HepG2 (cell line): ENCODE results near the gene HES1. TPM values are rescaled to one million over a fixed set of nuclear protein-coding genes. Genes with fewer than 3 reads are reported as not detected.

Source experiments
- ATAC-seq: fragments of 200-7000 bp; cut with Tn5 transposase; 3 replicates; pipeline ENCODE4 v1.9.1; 2020; ENCODE audit warnings: mild to moderate bottlenecking, moderate library complexity
- BruUV-seq: library from RNA; stranded (reverse); fragments of 400-500 nt; replicated peaks from 2 replicates; lab custom pipeline; 2021; lab: Mats Ljungman, UMichigan
- CTCF ChIA-PET: fragments of 300-600 bp; formaldehyde crosslinking; extraction: SDS; loops from one replicate; lab custom pipeline; 2021; ENCODE audit warnings: low total read pairs, inconsistent platforms, low intra/inter-chr PET ratio; lab: Yijun Ruan, JAX
- POLR2A ChIA-PET: fragments of 350-600 bp; sonication (Branson Sonifier 250); formaldehyde crosslinking; loops from one replicate; lab custom pipeline; 2020; ENCODE audit warnings: antibody characterized with exemption, inconsistent platforms; lab: Yijun Ruan, JAX
- DNase-seq: peaks from one replicate; pipeline ENCODE4 v3.0.0-alpha.2; 2015; ENCODE audit warnings: low spot score
- FAIRE-seq: peaks from 3 replicates; lab custom pipeline; 2011; peaks lifted over from hg19 to GRCh38; lab: Jason Lieb, UNC
- H2AFZ ChIP-seq: one replicate; pipeline ENCODE4 v1.6.1; 2011; ENCODE audit warnings: low read length, inconsistent platforms
- H3K27ac ChIP-seq: fragments of 300-600 bp; 3 replicates; pipeline ENCODE4 v1.8.0; 2011; ENCODE audit warnings: mixed run types, mild to moderate bottlenecking, mixed read lengths, low read length, inconsistent platforms; ENCODE audit not compliant: insufficient read depth; ENCODE audit errors: extremely low read length
- H3K27me3 ChIP-seq, 2 experiments: fragments of 200-600 bp in 1 of 2; 2 replicates in 1 of 2; 3 replicates in 1 of 2; pipeline versions ENCODE4 v1.6.0 to v1.8.0; 2011; ENCODE audit warnings: low read length in 2 of 2, mild to moderate bottlenecking in 2 of 2, moderate library complexity in 2 of 2, inconsistent platforms in 1 of 2; ENCODE audit not compliant: insufficient read depth in 2 of 2, control insufficient read depth in 1 of 2
- H3K36me3 ChIP-seq, 2 experiments: fragments of 200-600 bp in 1 of 2; replicated peaks in 1 of 2; 2 replicates in 1 of 2; 3 replicates in 1 of 2; pipeline versions ENCODE4 v1.5.1 to v1.8.0; 2011; ENCODE audit warnings: low read length in 2 of 2, inconsistent platforms in 1 of 2; ENCODE audit not compliant: insufficient read depth in 2 of 2, control insufficient read depth in 1 of 2
- H3K4me1 ChIP-seq: 2 replicates; pipeline ENCODE4 v1.5.1; 2012; ENCODE audit warnings: low read length, inconsistent platforms; ENCODE audit not compliant: insufficient read depth
- H3K4me2 ChIP-seq: 2 replicates; pipeline ENCODE4 v1.6.0; 2011; ENCODE audit warnings: low read depth, low read length, inconsistent platforms
- H3K4me3 ChIP-seq, 3 experiments: fragments of 200-600 bp in 1 of 3; sonication (generic), shearing (Covaris generic) in 1 of 3; replicated peaks in 1 of 3; 2 replicates each; pipeline ENCODE4 v1.5.1; 2011 to 2016; ENCODE audit warnings: low read length in 3 of 3, inconsistent platforms in 2 of 3, low read depth in 2 of 3, mild to moderate bottlenecking in 2 of 3, control low read depth in 1 of 3, mixed read lengths in 1 of 3; ENCODE audit not compliant: insufficient read depth in 1 of 3
- H3K79me2 ChIP-seq: one replicate; pipeline ENCODE4 v1.6.1; 2011; ENCODE audit warnings: low read length, inconsistent platforms; ENCODE audit not compliant: insufficient read depth
- H3K9ac ChIP-seq: 2 replicates; pipeline ENCODE4 v1.6.0; 2011; ENCODE audit warnings: mild to moderate bottlenecking, low read depth, low read length, inconsistent platforms; ENCODE audit not compliant: insufficient read depth
- H3K9me3 ChIP-seq: 2 replicates; pipeline ENCODE4 v1.5.1; 2012; ENCODE audit warnings: mild to moderate bottlenecking, low read length
- H4K20me1 ChIP-seq: 2 replicates; pipeline ENCODE4 v1.6.0; 2011; ENCODE audit warnings: inconsistent platforms, mild to moderate bottlenecking, low read length, moderate library complexity; ENCODE audit not compliant: insufficient read depth
- ATF7-NPFF ChIP-seq: sonication (generic); formaldehyde crosslinking; IDR thresholded peaks from 2 replicates; pipeline ENCODE4 v1.8.1; 2023; ENCODE audit warnings: mild to moderate bottlenecking, low read depth, missing genetic modification reagents, moderate library complexity
- CBX1 ChIP-seq: IDR thresholded peaks from one replicate; pipeline ENCODE4 v1.6.1; 2016; ENCODE audit warnings: antibody characterized with exemption, low read depth
- CHCHD3 ChIP-seq: sonication (generic); formaldehyde crosslinking; IDR thresholded peaks from 2 replicates; pipeline ENCODE4 v1.8.0; 2022; ENCODE audit warnings: mild to moderate bottlenecking, missing genetic modification reagents, moderate library complexity
- HNF4G ChIP-seq, 2 experiments: sonication (generic) in 1 of 2; formaldehyde crosslinking in 1 of 2; IDR thresholded peaks; 2 replicates each; pipeline versions ENCODE4 v1.4.0 to v1.6.1; 2011 to 2020; ENCODE audit warnings: borderline replicate concordance in 2 of 2, low read depth in 2 of 2, mild to moderate bottlenecking in 2 of 2, low read length in 1 of 2, missing genetic modification reagents in 1 of 2, moderate library complexity in 1 of 2
- KLF16 ChIP-seq, 2 experiments: sonication (generic) in 1 of 2; formaldehyde crosslinking in 1 of 2; IDR thresholded peaks; 2 replicates each; pipeline versions ENCODE4 v1.6.1 to v1.8.0; 2016 to 2023; ENCODE audit warnings: missing genetic modification reagents in 2 of 2, missing compliant biosample characterization in 1 of 2
- RCOR2 ChIP-seq: IDR thresholded peaks from 2 replicates; pipeline ENCODE4 v1.6.1; 2016; ENCODE audit warnings: missing biosample characterization, missing genetic modification reagents
- SALL1 ChIP-seq: sonication (generic); formaldehyde crosslinking; IDR thresholded peaks from 2 replicates; pipeline ENCODE4 v1.8.0; 2022; ENCODE audit warnings: mild to moderate bottlenecking, missing genetic modification reagents
- SMAD3 ChIP-seq: sonication (generic); formaldehyde crosslinking; IDR thresholded peaks from 2 replicates; pipeline ENCODE4 v1.4.0; 2020; ENCODE audit warnings: missing genetic modification reagents
- SUZ12 ChIP-seq: fragments of 150-350 bp; IDR thresholded peaks from 2 replicates; pipeline ENCODE4 v1.6.1; 2014; ENCODE audit warnings: low read depth, low read length
- TBL1XR1 ChIP-seq: fragments of 150-350 bp; IDR thresholded peaks from 2 replicates; pipeline ENCODE4 v1.6.1; 2014; ENCODE audit warnings: borderline replicate concordance, low read length; ENCODE audit not compliant: partially characterized antibody
- ZBTB7A ChIP-seq: sonication (generic); formaldehyde crosslinking; IDR thresholded peaks from 2 replicates; pipeline ENCODE4 v1.8.0; 2022; ENCODE audit warnings: mild to moderate bottlenecking, missing genetic modification reagents
- ZNF343 ChIP-seq: sonication (generic); formaldehyde crosslinking; IDR thresholded peaks from 2 replicates; pipeline ENCODE4 v1.4.0; 2020; ENCODE audit warnings: mild to moderate bottlenecking, missing genetic modification reagents
- ZNF543 ChIP-seq: sonication (generic); formaldehyde crosslinking; IDR thresholded peaks from 2 replicates; pipeline ENCODE4 v1.4.0; 2020; ENCODE audit warnings: mild to moderate bottlenecking, missing genetic modification reagents
- ZNF7 ChIP-seq: IDR thresholded peaks from 2 replicates; pipeline ENCODE4 v1.6.1; 2016; ENCODE audit warnings: missing biosample characterization, missing genetic modification reagents
- ZNF850 ChIP-seq: sonication (generic); formaldehyde crosslinking; conservative IDR thresholded peaks from 2 replicates; pipeline ENCODE4 v1.9.0; 2021; ENCODE audit warnings: mild to moderate bottlenecking, missing genetic modification reagents
- ZZZ3 ChIP-seq: sonication (generic); formaldehyde crosslinking; IDR thresholded peaks from 2 replicates; pipeline ENCODE4 v1.4.0; 2020; ENCODE audit warnings: missing genetic modification reagents, mild to moderate bottlenecking, borderline replicate concordance
- WGBS: methylation state at CpG from one replicate; pipeline ENCODE4 v1.1.6; 2017; ENCODE audit warnings: low lambda C conversion rate; 5-methylcytosine and 5-hydroxymethylcytosine counted together
- in situ Hi-C: cut with HindIII; loops from 2 replicates; pipeline ENCODE4 v1.10.0; 2017; ENCODE audit warnings: low pct_unique_long_range_greater_than_20kb; ENCODE audit not compliant: extremely low pct_ligation_motif_present
- intact Hi-C: fragments of 100-400 bp; cut with micrococcal nuclease; formaldehyde crosslinking; loops from one replicate; pipeline ENCODE4 v1.10.0; 2022; ENCODE audit not compliant: unreplicated experiment
- polyA plus RNA-seq, 8 experiments: library from polyadenylated mRNA; depleted of rRNA in 3 of 8; stranded (reverse) in 7 of 8; unstranded in 1 of 8; fragments of >200 nt; fragmentation: Illumina TruSeq in 4 of 8; extraction: Trizol in 4 of 8; gene quantifications; 2 replicates each; pipeline versions ENCODE4 v1.2.1 to v1.2.3, GENCODE V29; 2011 to 2016; ENCODE audit warnings: low read depth in 4 of 8, missing spikeins in 1 of 8, mixed read lengths in 1 of 8; ENCODE audit not compliant: insufficient read depth in 1 of 8
- total RNA-seq, 5 experiments: library from RNA; depleted of rRNA; stranded (reverse); fragments of >200 nt; fragmentation: Illumina TruSeq; extraction: Trizol; gene quantifications; 2 replicates each; pipeline ENCODE4 v1.2.3, GENCODE V29; 2016; ENCODE audit warnings: low read depth in 1 of 5
- TF ChIP-seq, protein P1 (sequence below): sonication (generic); formaldehyde crosslinking; IDR thresholded peaks from 2 replicates; pipeline ENCODE4 v1.4.0; 2020; ENCODE audit warnings: missing genetic modification reagents
- TF ChIP-seq, protein P2 (sequence below): sonication (generic); formaldehyde crosslinking; IDR thresholded peaks from 2 replicates; pipeline ENCODE4 v1.4.0; 2020; ENCODE audit warnings: missing genetic modification reagents

HES1 gene
- total and polyA plus RNA-seq, 2 of the 13 experiments (the other 11 are each of a cell fraction or from before 2014, with no cell fraction given): 15.4 to 19.8 TPM

DNA sequence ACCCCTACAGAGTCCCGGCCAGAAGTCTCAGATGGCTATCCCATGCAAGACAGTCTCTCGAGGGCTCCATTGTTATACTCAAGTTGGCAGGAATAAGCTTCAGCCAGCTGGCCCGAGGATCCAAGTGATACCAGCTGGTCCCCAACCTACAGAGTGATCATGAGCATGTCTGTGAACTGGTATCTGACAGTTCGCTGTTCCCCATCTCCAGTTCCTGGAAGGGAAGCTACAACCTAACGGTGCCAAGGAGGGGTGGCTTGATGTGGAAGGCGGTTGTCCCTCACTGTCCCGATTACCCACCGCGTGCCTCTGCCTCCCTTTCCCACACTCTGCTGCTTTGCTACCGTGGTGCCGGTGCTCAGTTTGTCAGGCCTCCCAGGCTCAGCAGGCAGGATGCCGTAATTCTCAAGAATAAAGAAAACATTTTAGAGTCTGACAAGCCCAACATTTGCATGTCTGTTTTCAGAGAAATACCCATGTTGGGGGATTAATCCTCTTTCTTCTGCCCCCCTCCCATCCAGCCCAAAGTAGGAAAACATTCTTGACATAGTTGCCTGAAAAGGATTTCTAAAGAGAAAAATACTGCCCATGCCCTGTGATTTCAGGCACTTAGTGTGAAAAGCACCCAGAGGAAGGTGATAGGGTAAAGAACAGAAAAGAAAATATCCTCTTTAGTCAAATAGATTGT is 49.4 kb upstream of the HES1 start:
- WGBS: 78% methylated on average over 10 of the region's 12 CpGs
- no peaks in the 10 kb centered on the region for H3K9me3 ChIP-seq
- H3K79me2 ChIP-seq: no peaks in the 10 kb centered on the region
- H3K4me1 ChIP-seq: peaks cover 80% of the 10 kb centered on the region
- ATAC-seq (no peak), FAIRE-seq (no peak), DNase-seq (no peak)
- ChIA-PET POLR2A (interaction anchor here (1.0 to 3.4 kb wide), 2 partner anchors 15 to 48 kb away, joined by 4 to 10 read pairs; no protein-coding TSS in a partner anchor), CTCF (no interaction called here)
- no peaks in the 10 kb centered on the region for H4K20me1 ChIP-seq
- no peak overlapping the region for H3K9ac ChIP-seq
- no peaks in the 10 kb centered on the region for H3K36me3 ChIP-seq
- H2AFZ ChIP-seq: no peak overlapping the region
- no peaks in the 10 kb centered on the region; a peak in 1 of 5 replicates for H3K27me3 ChIP-seq
- no peak overlapping the region for H3K4me2 ChIP-seq
- no peak overlapping the region for H3K27ac ChIP-seq
- no peak for TF ChIP-seq ZNF850 (CRISPR knock-in tag)
- no peak for TF ChIP-seq SUZ12
- TF ChIP-seq SALL1 (CRISPR knock-in tag): no peak
- TF ChIP-seq ZNF343: no peak
- TF ChIP-seq, protein P1, sequence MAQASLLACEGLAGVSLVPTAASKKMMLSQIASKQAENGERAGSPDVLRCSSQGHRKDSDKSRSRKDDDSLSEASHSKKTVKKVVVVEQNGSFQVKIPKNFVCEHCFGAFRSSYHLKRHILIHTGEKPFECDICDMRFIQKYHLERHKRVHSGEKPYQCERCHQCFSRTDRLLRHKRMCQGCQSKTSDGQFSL (CRISPR knock-in tag): no peak
- no peak for TF ChIP-seq ZNF543 (CRISPR knock-in tag)
- H3K4me3 ChIP-seq: no peak overlapping the region
- BruUV-seq: no TSS peak
- in situ Hi-C loops: no loop called here
- intact Hi-C loops: no loop called here

DNA sequence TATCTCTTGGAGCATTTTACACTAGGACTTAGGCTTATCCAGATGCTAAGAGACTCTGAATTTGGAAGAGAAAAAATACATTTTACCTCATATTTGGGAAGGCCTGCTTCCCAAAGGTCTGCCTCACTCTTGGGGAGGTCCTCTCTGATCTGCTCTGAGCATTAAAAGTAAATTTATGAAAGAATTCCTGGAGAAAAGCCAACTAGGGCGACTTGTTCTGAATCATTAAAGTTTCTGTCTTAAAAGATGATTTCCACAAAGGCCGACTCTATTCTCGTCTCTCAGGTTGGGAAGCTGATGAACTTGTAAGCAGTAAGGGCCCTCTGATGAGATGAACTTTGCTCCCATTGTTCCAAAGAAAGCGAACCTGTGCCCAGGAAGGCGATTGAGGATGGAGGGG is 48.7 kb upstream of the HES1 start:
- intact Hi-C loops: no loop called here
- ChIA-PET CTCF (no interaction called here), POLR2A (interaction anchor here (3.2 kb wide), 1 partner anchor 43 kb away, joined by 14 read pairs; no protein-coding TSS in a partner anchor)
- no peaks in the 10 kb centered on the region for H3K79me2 ChIP-seq
- no peak overlapping the region for H3K4me3 ChIP-seq
- no peak overlapping the region for H2AFZ ChIP-seq
- H3K9ac ChIP-seq: no peak overlapping the region
- no peaks in the 10 kb centered on the region for H4K20me1 ChIP-seq
- H3K4me1 ChIP-seq: peaks cover 75% of the 10 kb centered on the region
- ATAC-seq (no peak), FAIRE-seq (no peak), DNase-seq (no peak)
- no peak overlapping the region for H3K4me2 ChIP-seq
- no peak overlapping the region for H3K27ac ChIP-seq
- BruUV-seq: no TSS peak
- 62% methylated on average over 5 of the region's 5 CpGs for WGBS
- H3K36me3 ChIP-seq: no peaks in the 10 kb centered on the region
- H3K27me3 ChIP-seq: no peaks in the 10 kb centered on the region; a peak in 1 of 5 replicates
- in situ Hi-C loops: no loop called here
- no peaks in the 10 kb centered on the region for H3K9me3 ChIP-seq
- TF ChIP-seq ZBTB7A (CRISPR knock-in tag) (no peak), CHCHD3 (CRISPR knock-in tag) (no peak), TBL1XR1 (no peak), ATF7-NPFF (CRISPR knock-in tag) (no peak), KLF16 (CRISPR knock-in tag; IDR thresholded peaks at IDR 0.05) (no peak), CBX1 (no peak), SMAD3 (CRISPR knock-in tag) (no peak), ZZZ3 (CRISPR knock-in tag) (no peak), RCOR2 (CRISPR knock-in tag) (no peak), ZNF7 (CRISPR knock-in tag) (no peak), ZNF850 (CRISPR knock-in tag) (no peak), HNF4G (IDR thresholded peaks at IDR 0.05; ENCODE audit: borderline replicate concordance, low read depth, low read length) (no peak), HNF4G (CRISPR knock-in tag; IDR thresholded peaks at IDR 0.05; ENCODE audit: borderline replicate concordance, low read depth) (no peak)
- TF ChIP-seq, protein P2, sequence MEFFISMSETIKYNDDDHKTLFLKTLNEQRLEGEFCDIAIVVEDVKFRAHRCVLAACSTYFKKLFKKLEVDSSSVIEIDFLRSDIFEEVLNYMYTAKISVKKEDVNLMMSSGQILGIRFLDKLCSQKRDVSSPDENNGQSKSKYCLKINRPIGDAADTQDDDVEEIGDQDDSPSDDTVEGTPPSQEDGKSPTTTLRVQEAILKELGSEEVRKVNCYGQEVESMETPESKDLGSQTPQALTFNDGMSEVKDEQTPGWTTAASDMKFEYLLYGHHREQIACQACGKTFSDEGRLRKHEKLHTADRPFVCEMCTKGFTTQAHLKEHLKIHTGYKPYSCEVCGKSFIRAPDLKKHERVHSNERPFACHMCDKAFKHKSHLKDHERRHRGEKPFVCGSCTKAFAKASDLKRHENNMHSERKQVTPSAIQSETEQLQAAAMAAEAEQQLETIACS: no peak
